ENCODE data around the gene SWAP70. TPM values are rescaled to one million over a fixed set of nuclear protein-coding genes. Genes with fewer than 3 reads are reported as not detected.

The SWAP70 gene
- total and polyA plus RNA-seq, 9 of the 15 experiments (the other 6 are each of a cell fraction or from before 2014, with no cell fraction given): 1.7 to 4.9 (median 3.9) TPM

GRCh38 chr11:9693801-9694553, 30.1 kb downstream of the SWAP70 start:
- Histone ChIP-seq H3K27ac (ENCODE audit: extremely low read depth, low read depth, low read length) (no peak overlapping the region), H3K9ac (ENCODE audit: insufficient read depth in 1 of 2, low read depth in 2 of 2, low read length in 2 of 2) (no peak overlapping the region), H3K4me1 (replicated peaks in 1 of 2; ENCODE audit: control insufficient read depth in 2 of 2, insufficient read depth in 2 of 2, low read length in 2 of 2) (no peaks in the 10 kb centered on the region; a peak in 1 of 5 replicates), H3K9me3 (replicated peaks; ENCODE audit: control insufficient read depth, insufficient read depth, low read depth, low read length) (no peaks in the 10 kb centered on the region), H3K36me3 (ENCODE audit: control insufficient read depth, insufficient read depth, low read length) (no peaks in the 10 kb centered on the region), H2AFZ (ENCODE audit: low read depth, low read length) (no peak overlapping the region), H4K20me1 (replicated peaks; ENCODE audit: control insufficient read depth, insufficient read depth, low read length) (no peaks in the 10 kb centered on the region), H3K27me3 (ENCODE audit: control insufficient read depth in 2 of 2, insufficient read depth in 2 of 2, low read length in 2 of 2) (no peaks in the 10 kb centered on the region), H3K79me2 (ENCODE audit: control insufficient read depth, insufficient read depth, low read length) (no peaks in the 10 kb centered on the region), H3K4me3 (no peak overlapping the region), H3K9me1 (ENCODE audit: control insufficient read depth, insufficient read depth, low read length) (no peaks in the 10 kb centered on the region), H3K4me2 (ENCODE audit: insufficient read depth, low read length) (no peak overlapping the region)
- DNase-seq (ENCODE audit: extremely low read depth in 1 of 4, low spot score in 3 of 4) (no peak), FAIRE-seq (no peak), ATAC-seq (no peak)
- no TSS peak for BruUV-seq (replicated peaks)
- POLR2A ChIA-PET: no interaction called here
- in situ Hi-C loops (cut with MboI): no loop called here
- intact Hi-C loops (cut with micrococcal nuclease): no loop called here
- TF ChIP-seq, protein P1, sequence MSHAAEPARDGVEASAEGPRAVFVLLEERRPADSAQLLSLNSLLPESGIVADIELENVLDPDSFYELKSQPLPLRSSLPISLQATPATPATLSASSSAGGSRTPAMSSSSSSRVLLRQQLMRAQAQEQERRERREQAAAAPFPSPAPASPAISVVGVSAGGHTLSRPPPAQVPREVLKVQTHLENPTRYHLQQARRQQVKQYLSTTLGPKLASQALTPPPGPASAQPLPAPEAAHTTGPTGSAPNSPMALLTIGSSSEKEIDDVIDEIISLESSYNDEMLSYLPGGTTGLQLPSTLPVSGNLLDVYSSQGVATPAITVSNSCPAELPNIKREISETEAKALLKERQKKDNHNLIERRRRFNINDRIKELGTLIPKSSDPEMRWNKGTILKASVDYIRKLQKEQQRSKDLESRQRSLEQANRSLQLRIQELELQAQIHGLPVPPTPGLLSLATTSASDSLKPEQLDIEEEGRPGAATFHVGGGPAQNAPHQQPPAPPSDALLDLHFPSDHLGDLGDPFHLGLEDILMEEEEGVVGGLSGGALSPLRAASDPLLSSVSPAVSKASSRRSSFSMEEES (CRISPR knock-in tag; IDR thresholded peaks at IDR 0.05): 0 out of 2 replicates have a peak, but pooled peaks have one; percentile 12
- no peak for TF ChIP-seq PHF20 (IDR thresholded peaks at IDR 0.05; ENCODE audit: partially characterized antibody)
- TF ChIP-seq SIRT6 (IDR thresholded peaks at IDR 0.05; ENCODE audit: low read depth, low read length): no peak
- TF ChIP-seq, protein P2, sequence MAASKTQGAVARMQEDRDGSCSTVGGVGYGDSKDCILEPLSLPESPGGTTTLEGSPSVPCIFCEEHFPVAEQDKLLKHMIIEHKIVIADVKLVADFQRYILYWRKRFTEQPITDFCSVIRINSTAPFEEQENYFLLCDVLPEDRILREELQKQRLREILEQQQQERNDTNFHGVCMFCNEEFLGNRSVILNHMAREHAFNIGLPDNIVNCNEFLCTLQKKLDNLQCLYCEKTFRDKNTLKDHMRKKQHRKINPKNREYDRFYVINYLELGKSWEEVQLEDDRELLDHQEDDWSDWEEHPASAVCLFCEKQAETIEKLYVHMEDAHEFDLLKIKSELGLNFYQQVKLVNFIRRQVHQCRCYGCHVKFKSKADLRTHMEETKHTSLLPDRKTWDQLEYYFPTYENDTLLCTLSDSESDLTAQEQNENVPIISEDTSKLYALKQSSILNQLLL (CRISPR knock-in tag; IDR thresholded peaks at IDR 0.05; ENCODE audit: borderline replicate concordance): no peak
- TF ChIP-seq ATF3 (IDR thresholded peaks at IDR 0.05): no peak
- no peak for TF ChIP-seq ATF3 (CRISPR knock-in tag; conservative IDR thresholded peaks at IDR 0.05)
- peak; percentile 39; the same call in 1 of the 2 replicates for TF ChIP-seq USF1 (CRISPR knock-in tag; IDR thresholded peaks at IDR 0.05)
- 0 out of 2 replicates have a peak, but pooled peaks have one; percentile 22 for TF ChIP-seq BHLHE40 (IDR thresholded peaks at IDR 0.05; ENCODE audit: low read length)
- TF ChIP-seq, protein P3, sequence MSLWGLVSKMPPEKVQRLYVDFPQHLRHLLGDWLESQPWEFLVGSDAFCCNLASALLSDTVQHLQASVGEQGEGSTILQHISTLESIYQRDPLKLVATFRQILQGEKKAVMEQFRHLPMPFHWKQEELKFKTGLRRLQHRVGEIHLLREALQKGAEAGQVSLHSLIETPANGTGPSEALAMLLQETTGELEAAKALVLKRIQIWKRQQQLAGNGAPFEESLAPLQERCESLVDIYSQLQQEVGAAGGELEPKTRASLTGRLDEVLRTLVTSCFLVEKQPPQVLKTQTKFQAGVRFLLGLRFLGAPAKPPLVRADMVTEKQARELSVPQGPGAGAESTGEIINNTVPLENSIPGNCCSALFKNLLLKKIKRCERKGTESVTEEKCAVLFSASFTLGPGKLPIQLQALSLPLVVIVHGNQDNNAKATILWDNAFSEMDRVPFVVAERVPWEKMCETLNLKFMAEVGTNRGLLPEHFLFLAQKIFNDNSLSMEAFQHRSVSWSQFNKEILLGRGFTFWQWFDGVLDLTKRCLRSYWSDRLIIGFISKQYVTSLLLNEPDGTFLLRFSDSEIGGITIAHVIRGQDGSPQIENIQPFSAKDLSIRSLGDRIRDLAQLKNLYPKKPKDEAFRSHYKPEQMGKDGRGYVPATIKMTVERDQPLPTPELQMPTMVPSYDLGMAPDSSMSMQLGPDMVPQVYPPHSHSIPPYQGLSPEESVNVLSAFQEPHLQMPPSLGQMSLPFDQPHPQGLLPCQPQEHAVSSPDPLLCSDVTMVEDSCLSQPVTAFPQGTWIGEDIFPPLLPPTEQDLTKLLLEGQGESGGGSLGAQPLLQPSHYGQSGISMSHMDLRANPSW (CRISPR knock-in tag; IDR thresholded peaks at IDR 0.05): no peak
- no peak for TF ChIP-seq CGGBP1 (CRISPR knock-in tag; IDR thresholded peaks at IDR 0.05)
- no peak for TF ChIP-seq ATF2 (CRISPR knock-in tag; IDR thresholded peaks at IDR 0.05)
- TF ChIP-seq ZNF644 (tag; IDR thresholded peaks at IDR 0.05; ENCODE audit: low read depth): no peak
- 13% methylated on average over 2 of the region's 2 CpGs for WGBS (ENCODE audit: insufficient coverage, low coverage, missing lambda C conversion rate)
- CTCF ChIA-PET (ENCODE audit: low intra/inter-chr PET ratio): no interaction called here

All from K562 (cell line).